ENCODE measurements around the gene GHITM. TPM values are rescaled to one million over a fixed set of nuclear protein-coding genes. Genes with fewer than 3 reads are reported as not detected.
"Not testable (repeated sequence)": the region's sequence is repeated elsewhere in the genome, so short reads cannot be mapped to it uniquely, and the experiment has no call there.

Gene GHITM
- total and polyA plus RNA-seq, 4 donors = 77.2 to 195 (median 98.9) TPM

DNA sequence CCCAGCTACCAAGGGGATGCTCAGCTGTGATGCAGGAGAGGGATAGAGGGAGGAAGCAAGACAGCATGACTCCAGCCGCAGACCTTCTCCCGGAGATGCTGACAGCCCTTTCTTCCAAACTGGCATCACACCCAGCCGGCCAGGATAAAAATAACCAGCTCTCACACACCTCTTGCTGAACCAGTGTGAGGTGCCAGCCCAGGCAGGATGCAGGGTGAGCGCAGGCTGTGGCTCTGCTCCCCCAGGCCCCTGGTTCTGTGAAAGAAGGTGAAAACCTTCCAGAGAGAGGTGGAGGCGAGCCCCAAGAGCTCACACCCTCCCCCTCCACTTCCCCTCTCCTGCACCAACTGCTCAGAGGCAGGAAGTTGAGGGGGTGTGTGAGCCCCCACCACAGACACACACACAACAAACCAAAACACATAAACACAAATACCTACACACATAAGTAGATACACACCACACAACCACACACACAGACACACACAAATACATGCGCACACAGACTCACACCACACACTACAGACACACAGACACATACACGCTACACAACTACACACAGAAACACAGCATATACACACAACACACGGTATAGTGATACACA lies 38.3 kb downstream of the GHITM start:
- intact Hi-C loops (cut with DNase I) = no loop called here
- ATAC-seq (ENCODE audit: low FRiP score) = no peak
- no peaks in the 10 kb centered on the region for H3K27me3 ChIP-seq (ENCODE audit: control insufficient read depth in 1 of 2, insufficient read depth in 2 of 2, low read length in 1 of 2)
- no peak overlapping the region for H3K27ac ChIP-seq (ENCODE audit: low read depth in 1 of 2, low read length in 2 of 2)
- H3K9me3 ChIP-seq (ENCODE audit: control insufficient read depth, low read length) = no peaks in the 10 kb centered on the region
- H3K4me3 ChIP-seq (ENCODE audit: low read length in 2 of 2) = no peak overlapping the region
- no peak for DNase-seq
- 50 to 61% methylated on average over 8 of the region's 8 CpGs for WGBS, 2 donors
- H3K4me1 ChIP-seq (ENCODE audit: control insufficient read depth in 1 of 2, insufficient read depth in 2 of 2, low read length in 2 of 2) = no peaks in the 10 kb centered on the region
- H3K36me3 ChIP-seq (ENCODE audit: control insufficient read depth in 1 of 2, insufficient read depth in 2 of 2, low read length in 1 of 2) = no peaks in the 10 kb centered on the region

- DNase-seq (no peak), ATAC-seq (ENCODE audit: low FRiP score) (no peak)
- no peaks in the 10 kb centered on the region for H3K4me1 ChIP-seq (ENCODE audit: control insufficient read depth in 1 of 2, insufficient read depth in 2 of 2, low read length in 2 of 2)
- no peaks in the 10 kb centered on the region for H3K9me3 ChIP-seq (ENCODE audit: control insufficient read depth, low read length)
- intact Hi-C loops (cut with DNase I) = no loop called here
- 91 to 94% methylated on average over 3 of the region's 3 CpGs for WGBS, 2 donors
- no peaks in the 10 kb centered on the region for H3K36me3 ChIP-seq (ENCODE audit: control insufficient read depth in 1 of 2, insufficient read depth in 2 of 2, low read length in 1 of 2)
- no peak overlapping the region for H3K27ac ChIP-seq (ENCODE audit: low read depth in 1 of 2, low read length in 2 of 2)
- H3K4me3 ChIP-seq (ENCODE audit: low read length in 2 of 2) = no peak overlapping the region
- H3K27me3 ChIP-seq (ENCODE audit: control insufficient read depth in 1 of 2, insufficient read depth in 2 of 2, low read length in 1 of 2) = no peaks in the 10 kb centered on the region
Observed at GRCh38 chr10:84178160-84178609, 38.9 kb downstream of the GHITM start.

- 56 to 58% methylated on average over 12 of the region's 12 CpGs for WGBS, 2 donors
- no peaks in the 10 kb centered on the region for H3K4me1 ChIP-seq (ENCODE audit: control insufficient read depth in 1 of 2, insufficient read depth in 2 of 2, low read length in 2 of 2)
- H3K4me3 ChIP-seq (ENCODE audit: low read length in 2 of 2) = no peak overlapping the region
- H3K27ac ChIP-seq (ENCODE audit: low read depth in 1 of 2, low read length in 2 of 2) = no peak overlapping the region
- intact Hi-C loops (cut with DNase I) = no loop called here
- no peaks in the 10 kb centered on the region for H3K36me3 ChIP-seq (ENCODE audit: control insufficient read depth in 1 of 2, insufficient read depth in 2 of 2, low read length in 1 of 2)
- no peaks in the 10 kb centered on the region for H3K9me3 ChIP-seq (ENCODE audit: control insufficient read depth, low read length)
- no peaks in the 10 kb centered on the region for H3K27me3 ChIP-seq (ENCODE audit: control insufficient read depth in 1 of 2, insufficient read depth in 2 of 2, low read length in 1 of 2)
- no peak for DNase-seq
- ATAC-seq (ENCODE audit: low FRiP score) = no peak
Observed at GRCh38 chr10:84179059-84179710, 39.9 kb downstream of the GHITM start.

DNA sequence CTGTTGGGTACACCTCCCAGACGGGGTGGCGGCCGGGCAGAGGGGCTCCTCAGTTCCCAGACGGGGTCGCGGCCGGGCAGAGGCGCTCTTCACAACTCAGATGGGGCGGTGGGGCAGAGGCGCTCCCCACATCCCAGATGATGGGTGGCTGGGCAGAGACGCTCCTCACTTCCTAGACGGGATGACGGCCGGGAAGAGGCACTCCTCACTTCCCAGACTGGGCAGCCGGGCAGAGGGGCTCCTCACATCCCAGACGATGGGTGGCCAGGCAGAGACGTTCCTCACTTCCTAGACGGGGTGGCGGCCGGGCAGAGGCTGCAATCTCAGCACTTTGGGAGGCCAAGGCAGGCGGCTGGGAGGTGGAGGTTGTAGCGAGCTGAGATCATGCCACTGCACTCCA lies 41.1 kb downstream of the GHITM start:
- DNase-seq; H3K27ac ChIP-seq (ENCODE audit: low read depth in 1 of 2, low read length in 2 of 2); H3K36me3 ChIP-seq (ENCODE audit: control insufficient read depth in 1 of 2, insufficient read depth in 2 of 2, low read length in 1 of 2); H3K4me3 ChIP-seq (ENCODE audit: low read length in 2 of 2); H3K9me3 ChIP-seq (ENCODE audit: control insufficient read depth, low read length); ATAC-seq (ENCODE audit: low FRiP score); H3K4me1 ChIP-seq (ENCODE audit: control insufficient read depth in 1 of 2, insufficient read depth in 2 of 2, low read length in 2 of 2); intact Hi-C loops (cut with DNase I); H3K27me3 ChIP-seq (ENCODE audit: control insufficient read depth in 1 of 2, insufficient read depth in 2 of 2, low read length in 1 of 2): not testable (repeated sequence)
- 91 to 93% methylated on average over 20 of the region's 22 CpGs for WGBS, 2 donors

- ATAC-seq (ENCODE audit: low FRiP score) (no peak), DNase-seq (no peak)
- no peak overlapping the region for H3K4me3 ChIP-seq (ENCODE audit: low read length in 2 of 2)
- no peaks in the 10 kb centered on the region for H3K9me3 ChIP-seq (ENCODE audit: control insufficient read depth, low read length)
- no peaks in the 10 kb centered on the region for H3K27me3 ChIP-seq (ENCODE audit: control insufficient read depth in 1 of 2, insufficient read depth in 2 of 2, low read length in 1 of 2)
- WGBS, 2 donors = 85 to 98% methylated on average over 5 of the region's 5 CpGs
- intact Hi-C loops (cut with DNase I) = no loop called here
- no peak overlapping the region for H3K27ac ChIP-seq (ENCODE audit: low read depth in 1 of 2, low read length in 2 of 2)
- H3K4me1 ChIP-seq (ENCODE audit: control insufficient read depth in 1 of 2, insufficient read depth in 2 of 2, low read length in 2 of 2) = no peaks in the 10 kb centered on the region
- H3K36me3 ChIP-seq (ENCODE audit: control insufficient read depth in 1 of 2, insufficient read depth in 2 of 2, low read length in 1 of 2) = no peaks in the 10 kb centered on the region
Observed at GRCh38 chr10:84181631-84182030, 42.3 kb downstream of the GHITM start.

DNA sequence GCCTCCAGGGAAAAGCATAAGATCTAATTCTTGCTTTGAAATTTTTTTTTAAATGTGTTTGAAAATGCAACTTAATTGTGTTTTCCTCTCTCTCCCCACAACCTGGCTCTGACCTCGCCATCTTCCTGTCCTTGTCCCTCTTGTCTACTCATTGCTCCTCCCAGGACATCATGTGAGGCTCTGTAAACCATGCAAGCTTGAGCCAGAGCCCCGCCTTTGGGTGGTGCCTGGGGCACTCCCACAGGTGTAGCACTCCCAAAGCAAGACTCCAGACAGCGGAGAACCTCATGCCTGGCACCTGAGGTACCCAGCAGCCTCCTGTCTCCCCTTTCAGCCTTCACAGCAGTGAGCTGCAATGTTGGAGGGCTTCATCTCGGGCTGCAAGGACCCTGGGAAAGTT lies 45.2 kb downstream of the GHITM start:
- H3K4me1 ChIP-seq (ENCODE audit: control insufficient read depth in 1 of 2, insufficient read depth in 2 of 2, low read length in 2 of 2) = no peaks in the 10 kb centered on the region
- ATAC-seq (ENCODE audit: low FRiP score) (no peak), DNase-seq (no peak)
- H3K27ac ChIP-seq (ENCODE audit: low read depth in 1 of 2, low read length in 2 of 2) = no peak overlapping the region
- WGBS, 2 donors = 74 to 78% methylated on average over 4 of the region's 4 CpGs
- H3K36me3 ChIP-seq (ENCODE audit: control insufficient read depth in 1 of 2, insufficient read depth in 2 of 2, low read length in 1 of 2) = no peaks in the 10 kb centered on the region
- no peak overlapping the region for H3K4me3 ChIP-seq (ENCODE audit: low read length in 2 of 2)
- H3K27me3 ChIP-seq (ENCODE audit: control insufficient read depth in 1 of 2, insufficient read depth in 2 of 2, low read length in 1 of 2) = no peaks in the 10 kb centered on the region
- H3K9me3 ChIP-seq (ENCODE audit: control insufficient read depth, low read length) = no peaks in the 10 kb centered on the region
- intact Hi-C loops (cut with DNase I) = no loop called here

- H3K27ac ChIP-seq (ENCODE audit: low read depth in 1 of 2, low read length in 2 of 2) = no peak overlapping the region
- DNase-seq = no peak
- intact Hi-C loops (cut with DNase I) = no loop called here
- no peaks in the 10 kb centered on the region for H3K36me3 ChIP-seq (ENCODE audit: control insufficient read depth in 1 of 2, insufficient read depth in 2 of 2, low read length in 1 of 2)
- no peak for ATAC-seq (ENCODE audit: low FRiP score)
- H3K27me3 ChIP-seq (ENCODE audit: control insufficient read depth in 1 of 2, insufficient read depth in 2 of 2, low read length in 1 of 2) = no peaks in the 10 kb centered on the region
- no peak overlapping the region for H3K4me3 ChIP-seq (ENCODE audit: low read length in 2 of 2)
- H3K4me1 ChIP-seq (ENCODE audit: control insufficient read depth in 1 of 2, insufficient read depth in 2 of 2, low read length in 2 of 2) = no peaks in the 10 kb centered on the region
- 72 to 73% methylated on average over 11 of the region's 11 CpGs for WGBS, 2 donors
- H3K9me3 ChIP-seq (ENCODE audit: control insufficient read depth, low read length) = no peaks in the 10 kb centered on the region
Observed at GRCh38 chr10:84185526-84186175, 46.3 kb downstream of the GHITM start.

DNA sequence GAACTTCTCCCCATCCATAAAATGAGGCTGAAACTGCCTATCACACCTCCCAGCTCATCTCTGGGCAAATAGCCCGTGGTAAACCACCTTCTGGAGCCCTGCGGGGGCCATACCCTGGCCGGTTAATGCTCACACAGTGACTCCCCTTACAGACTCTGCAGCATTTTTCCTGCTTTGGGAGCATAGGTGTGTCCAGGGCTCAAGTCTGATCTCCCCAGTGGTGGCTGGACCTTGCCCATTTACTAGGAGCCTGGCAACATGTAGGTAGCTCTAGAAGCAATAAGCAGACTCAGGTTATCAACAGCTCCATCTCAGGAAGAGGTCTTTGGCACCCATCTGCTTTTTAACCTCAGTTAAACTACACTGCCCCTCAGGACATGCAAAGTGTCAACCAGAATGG lies 49.5 kb downstream of the GHITM start:
- Histone ChIP-seq H3K36me3 (ENCODE audit: control insufficient read depth in 1 of 2, insufficient read depth in 2 of 2, low read length in 1 of 2) (no peaks in the 10 kb centered on the region), H3K9me3 (ENCODE audit: control insufficient read depth, low read length) (no peaks in the 10 kb centered on the region), H3K27me3 (ENCODE audit: control insufficient read depth in 1 of 2, insufficient read depth in 2 of 2, low read length in 1 of 2) (no peaks in the 10 kb centered on the region), H3K4me1 (ENCODE audit: control insufficient read depth in 1 of 2, insufficient read depth in 2 of 2, low read length in 2 of 2) (no peaks in the 10 kb centered on the region), H3K4me3 (ENCODE audit: low read length in 2 of 2) (no peak overlapping the region), H3K27ac (ENCODE audit: low read depth in 1 of 2, low read length in 2 of 2) (no peak overlapping the region)
- 71 to 84% methylated on average over 3 of the region's 3 CpGs for WGBS, 2 donors
- ATAC-seq (ENCODE audit: low FRiP score) = no peak
- DNase-seq = no peak
- intact Hi-C loops (cut with DNase I) = no loop called here

DNA sequence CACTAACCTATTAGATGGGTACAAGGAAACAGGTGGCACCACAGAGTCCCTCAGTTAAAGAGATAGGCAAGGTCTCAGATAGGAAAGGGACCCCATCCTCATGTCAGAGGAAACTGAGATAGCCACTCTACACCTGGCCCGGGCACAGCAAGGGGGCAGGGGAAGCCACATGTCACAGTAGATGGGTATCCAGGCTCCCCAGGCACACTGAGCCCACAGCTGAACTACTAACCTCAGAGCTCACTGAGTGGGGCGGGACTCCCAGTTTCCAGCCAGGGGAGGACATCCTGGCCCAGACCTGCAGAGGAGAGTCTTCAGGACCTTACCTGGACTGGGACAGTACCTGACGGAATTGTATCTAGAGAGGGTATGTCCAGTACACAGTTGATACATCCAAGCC lies 51.3 kb downstream of the GHITM start:
- intact Hi-C loops (cut with DNase I) = no loop called here
- no peak overlapping the region for H3K4me3 ChIP-seq (ENCODE audit: low read length in 2 of 2)
- no peaks in the 10 kb centered on the region for H3K27me3 ChIP-seq (ENCODE audit: control insufficient read depth in 1 of 2, insufficient read depth in 2 of 2, low read length in 1 of 2)
- 83 to 92% methylated on average over 3 of the region's 3 CpGs for WGBS, 2 donors
- H3K27ac ChIP-seq (ENCODE audit: low read depth in 1 of 2, low read length in 2 of 2) = no peak overlapping the region
- no peaks in the 10 kb centered on the region for H3K36me3 ChIP-seq (ENCODE audit: control insufficient read depth in 1 of 2, insufficient read depth in 2 of 2, low read length in 1 of 2)
- no peak for ATAC-seq (ENCODE audit: low FRiP score)
- no peak for DNase-seq
- H3K4me1 ChIP-seq (ENCODE audit: control insufficient read depth in 1 of 2, insufficient read depth in 2 of 2, low read length in 2 of 2) = no peaks in the 10 kb centered on the region
- no peaks in the 10 kb centered on the region for H3K9me3 ChIP-seq (ENCODE audit: control insufficient read depth, low read length)

All from aorta (tissue), 5 donors.